ENCODE results near the gene MAP7D2.

DNA sequence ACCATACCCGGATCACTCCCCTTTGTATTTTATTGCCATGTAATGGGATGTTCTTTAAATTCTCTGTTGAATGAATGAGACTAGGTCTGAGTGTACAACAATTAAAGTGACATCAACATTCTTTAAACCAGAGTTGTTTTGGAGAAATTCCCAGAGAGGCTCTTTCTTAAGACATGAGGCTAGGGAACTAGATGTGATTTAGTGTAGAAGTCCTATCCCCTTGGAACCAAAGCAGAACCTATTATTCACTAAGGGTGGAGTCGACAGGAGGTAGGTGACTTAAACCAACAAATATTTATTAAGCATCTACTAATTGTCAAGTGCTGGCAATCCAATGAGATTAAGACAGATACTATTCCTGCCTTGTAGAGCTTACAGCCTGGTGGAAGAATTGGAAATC, 23.3 kb upstream of the MAP7D2 start:
- TF ChIP-seq ADNP (CRISPR knock-in tag; IDR thresholded peaks at IDR 0.05): no peak
- TF ChIP-seq ZNF780A (CRISPR knock-in tag; IDR thresholded peaks at IDR 0.05): no peak
- TF ChIP-seq FOXO1 (CRISPR knock-in tag; IDR thresholded peaks at IDR 0.05): no peak
- no peak for TF ChIP-seq ZNF431 (CRISPR knock-in tag; IDR thresholded peaks at IDR 0.05; ENCODE audit: borderline replicate concordance, low read depth)
- TF ChIP-seq CREB1 (IDR thresholded peaks at IDR 0.05): no peak
- no peak for TF ChIP-seq CREB1 (CRISPR knock-in tag; IDR thresholded peaks at IDR 0.05)
- no peak for TF ChIP-seq POLR2AphosphoS2 (IDR thresholded peaks at IDR 0.05; ENCODE audit: low read depth, low read length)

Data from HepG2 (cell line).